GM21423 (cell line): Measurements from ENCODE around the gene GNAO1.
"Not testable (repeated sequence)": the region's sequence is repeated elsewhere in the genome, so short reads cannot be mapped to it uniquely, and the experiment has no call there.

Experiments used
- ATAC-seq: cut with Tn5 transposase; IDR thresholded peaks from one replicate; pipeline ENCODE4 v1.9.1; 2021; ENCODE audit warnings: mild to moderate bottlenecking, moderate library complexity; ENCODE audit not compliant: unreplicated experiment

The GNAO1 gene

DNA sequence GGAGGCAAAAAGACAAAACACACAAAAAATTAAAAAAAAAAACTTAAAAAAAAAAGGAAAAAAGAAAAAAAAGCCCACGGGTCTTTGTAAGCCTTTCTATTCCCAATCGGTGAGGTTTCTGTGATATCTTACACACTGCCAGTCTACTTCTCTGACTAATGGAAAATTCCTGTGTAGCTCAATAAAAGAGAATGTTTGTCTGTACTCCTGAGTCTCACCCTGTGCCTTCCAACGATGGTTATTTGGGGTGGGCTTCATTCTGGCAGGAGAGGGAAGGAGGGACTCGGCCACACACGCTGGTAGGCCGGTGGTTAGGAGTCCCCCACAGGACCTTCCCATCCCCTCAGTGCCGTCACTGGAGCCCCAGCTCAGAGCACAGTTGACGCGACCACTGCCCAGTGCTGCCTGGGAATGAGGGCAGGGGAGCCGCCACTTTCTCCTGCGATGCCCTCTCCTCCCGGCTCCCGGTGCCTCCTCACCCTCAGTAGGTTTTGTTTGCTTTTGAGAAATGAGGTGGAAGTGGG, 166.0 kb downstream of the GNAO1 start:
- ATAC-seq, result no peak

DNA sequence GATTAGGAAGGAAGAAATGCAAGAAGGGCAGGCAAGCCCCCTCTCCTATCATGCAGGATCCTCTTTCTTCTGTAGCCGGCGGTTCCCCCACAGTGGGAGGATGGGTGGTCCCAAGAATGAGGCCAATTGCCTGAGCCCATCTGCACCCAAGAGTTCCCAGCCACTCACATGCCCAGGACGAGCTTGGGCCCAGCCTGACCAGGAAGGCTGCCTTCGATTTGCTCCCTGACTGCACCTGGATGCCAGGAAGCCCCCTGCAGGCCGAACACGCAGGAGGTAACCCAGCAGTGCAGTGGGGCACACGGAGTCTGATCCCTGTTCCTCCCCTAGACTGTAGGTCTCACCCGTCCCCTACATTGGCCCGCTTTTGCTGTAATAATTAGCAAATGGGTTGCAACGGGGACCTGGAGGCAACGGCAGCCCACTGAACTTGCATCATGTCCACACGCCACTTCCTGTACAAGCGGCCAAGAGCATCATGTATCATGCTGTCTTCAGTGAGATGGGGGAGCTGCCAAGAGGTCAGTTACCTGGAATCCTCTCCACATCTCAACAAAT, 166.6 kb downstream of the GNAO1 start:
- no peak for ATAC-seq

DNA sequence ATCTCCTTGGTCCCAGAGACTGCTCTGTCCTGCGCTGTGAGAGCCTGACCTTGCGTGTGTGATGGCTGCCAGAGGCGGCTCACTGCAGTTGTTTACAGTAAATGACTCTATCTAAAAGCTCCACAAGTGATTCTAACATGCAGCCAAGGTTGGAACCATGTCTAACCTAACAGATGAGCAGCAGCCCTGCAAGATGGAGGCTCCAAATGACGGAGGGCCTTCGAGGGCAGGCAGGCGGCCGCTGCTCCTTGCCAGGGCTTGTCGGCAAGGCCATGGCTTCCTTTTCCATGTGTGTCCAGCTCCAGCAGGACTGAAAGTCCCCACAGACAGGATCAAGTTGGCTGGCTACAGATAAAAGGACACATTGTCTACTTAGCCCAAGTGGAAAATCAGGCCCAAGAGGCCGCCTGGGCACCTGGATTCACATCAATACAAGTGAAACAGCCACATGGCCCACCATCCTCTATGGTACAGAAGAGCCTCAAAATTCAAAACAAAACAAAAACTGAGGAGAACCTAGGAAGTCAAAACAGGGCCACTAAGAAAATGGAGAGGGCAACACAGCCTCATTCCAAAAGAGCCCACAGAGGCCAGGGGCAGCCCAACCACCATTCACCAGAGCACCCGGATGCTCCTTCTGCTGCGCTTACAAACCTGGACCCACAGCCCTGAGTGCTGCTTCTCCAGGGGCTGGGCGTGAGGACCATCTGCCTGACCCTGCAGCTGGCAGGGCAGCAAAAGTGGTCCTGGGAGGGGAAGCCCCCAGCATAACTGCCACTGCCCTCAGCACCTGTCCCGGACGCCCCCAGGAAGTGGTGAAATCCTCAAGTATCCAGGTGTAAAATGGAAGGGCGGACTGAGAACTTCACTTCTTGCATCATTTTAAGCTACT, 169.1 kb downstream of the GNAO1 start:
- no peak for ATAC-seq

DNA sequence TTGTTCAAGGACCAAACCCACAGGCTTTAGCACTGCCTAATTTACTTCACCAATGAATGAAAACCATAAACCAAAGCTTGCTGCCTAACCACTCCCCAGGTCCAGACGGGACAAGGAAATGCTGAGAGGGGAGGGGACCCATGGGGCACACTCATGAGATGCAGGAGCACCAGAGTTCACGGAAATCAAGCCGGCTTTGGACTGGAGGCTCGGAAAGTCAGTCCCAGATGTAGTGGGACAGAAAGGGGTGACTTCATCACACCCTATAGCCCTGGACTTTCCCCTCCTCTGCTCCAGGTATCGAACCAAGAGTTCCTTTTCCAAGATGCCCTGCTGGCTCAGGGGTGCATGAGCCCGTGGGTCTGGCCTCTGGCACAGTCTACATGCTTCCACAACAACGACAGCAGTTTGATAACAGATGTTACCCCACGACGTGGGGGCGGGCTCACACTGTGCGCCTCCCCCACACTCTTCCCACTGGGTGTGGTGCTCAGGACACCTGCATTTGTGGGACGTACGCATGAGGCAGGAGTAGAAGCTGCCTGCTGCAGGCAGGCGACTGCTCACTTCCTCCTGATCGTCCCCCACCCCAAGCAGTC, 170.9 kb downstream of the GNAO1 start:
- ATAC-seq, result no peak

DNA sequence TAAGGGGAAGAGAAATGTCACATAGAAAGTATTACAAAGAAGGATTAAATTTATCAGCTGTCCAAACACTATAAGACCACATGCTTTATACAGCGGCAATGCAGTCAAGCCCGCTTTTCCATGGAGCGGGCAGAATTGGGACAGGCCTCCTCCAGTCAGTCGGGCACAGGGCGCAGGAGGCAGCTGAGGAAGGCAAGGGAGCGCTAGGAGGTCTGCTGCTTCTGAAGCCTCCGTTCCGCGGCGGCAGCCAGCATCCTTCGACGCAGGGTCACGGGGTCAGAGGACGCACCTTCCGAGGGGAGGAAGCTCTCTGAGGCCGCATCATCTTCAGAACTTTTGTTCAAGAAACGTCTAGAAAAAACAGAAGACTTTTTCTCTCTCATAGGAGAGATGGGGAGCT, 171.4 kb downstream of the GNAO1 start:
- ATAC-seq, result no peak

DNA sequence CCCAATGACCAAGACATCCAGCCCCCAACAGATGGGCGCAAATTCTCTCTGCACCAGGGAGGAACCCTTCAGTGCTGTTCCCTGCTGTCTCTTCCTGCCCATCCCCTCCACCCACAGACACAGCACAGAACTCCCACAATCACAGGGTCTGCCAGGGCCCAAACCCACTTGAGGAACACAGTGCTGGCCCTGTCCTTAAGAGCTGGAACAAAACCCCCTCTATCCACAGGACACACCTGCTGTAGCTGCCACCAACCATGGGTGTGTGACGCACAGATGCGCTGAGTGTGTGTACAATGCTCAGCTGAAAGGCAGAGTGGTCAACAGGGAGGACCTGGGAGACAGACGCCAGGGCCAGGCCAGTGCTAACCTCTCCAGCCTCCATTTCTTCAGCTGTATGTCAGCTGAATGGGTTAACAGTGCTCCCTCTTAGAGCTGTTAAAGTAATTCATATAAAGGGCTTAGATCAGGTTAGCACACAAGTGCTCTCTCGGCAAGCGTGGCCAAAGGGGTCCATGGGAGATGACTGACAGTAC, 172.0 kb downstream of the GNAO1 start:
- no peak for ATAC-seq

DNA sequence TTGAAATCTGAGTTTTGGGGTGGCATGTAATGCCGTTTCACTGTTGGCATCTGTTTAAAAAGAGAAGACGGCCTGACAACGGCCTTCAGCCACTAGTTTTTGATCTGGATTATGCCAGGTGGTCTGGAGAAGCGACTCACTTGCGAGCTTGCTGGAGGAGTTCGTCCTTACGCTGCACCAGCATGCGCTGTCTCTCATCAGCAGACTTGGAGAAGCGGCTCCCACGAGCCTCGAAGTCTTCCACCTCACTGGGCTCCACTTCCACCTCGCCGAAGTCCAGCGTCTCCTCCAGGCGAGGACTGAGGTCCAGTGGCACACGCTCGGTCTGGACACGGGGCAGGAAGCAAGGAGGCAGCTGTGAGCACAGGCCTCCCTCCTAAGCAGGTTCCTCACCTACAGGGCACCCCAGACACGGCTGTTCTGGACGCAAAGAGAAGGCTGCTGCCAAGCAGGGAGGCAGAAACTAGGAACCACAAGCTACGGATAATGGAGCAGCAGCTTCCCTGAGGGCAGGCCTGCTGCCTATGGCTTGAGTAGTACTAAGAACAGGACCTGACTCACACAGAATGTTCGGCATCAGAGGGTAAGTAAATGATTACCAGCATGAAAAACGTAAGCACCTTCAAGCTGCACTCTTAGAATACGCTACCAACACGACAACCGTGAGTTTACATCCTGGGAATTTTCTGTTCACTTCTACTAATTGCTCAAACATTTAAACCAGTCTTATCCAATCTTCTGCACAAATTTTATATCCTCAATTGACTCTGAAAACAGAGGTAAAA, 172.7 kb downstream of the GNAO1 start:
- ATAC-seq, result no peak

DNA sequence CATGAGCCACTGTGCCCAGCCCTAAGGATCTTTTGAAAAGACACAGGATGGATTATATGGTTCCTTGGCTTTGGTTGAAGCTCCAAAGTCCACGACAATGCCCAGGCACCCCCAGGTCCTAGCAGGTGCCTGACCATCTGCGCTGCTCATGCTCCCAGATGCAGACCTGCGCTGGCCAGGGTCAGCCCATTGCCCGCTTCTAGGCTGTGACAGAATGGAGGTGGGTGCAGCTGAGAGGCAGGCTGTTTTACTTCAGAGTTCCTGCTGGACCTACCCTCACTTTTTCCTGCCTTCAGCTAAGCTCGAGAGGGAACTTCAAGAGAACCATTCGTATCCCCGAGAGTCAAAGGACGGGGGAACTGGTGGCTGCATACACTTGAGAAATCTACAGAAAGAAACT, 173.6 kb downstream of the GNAO1 start:
- ATAC-seq, result no peak

DNA sequence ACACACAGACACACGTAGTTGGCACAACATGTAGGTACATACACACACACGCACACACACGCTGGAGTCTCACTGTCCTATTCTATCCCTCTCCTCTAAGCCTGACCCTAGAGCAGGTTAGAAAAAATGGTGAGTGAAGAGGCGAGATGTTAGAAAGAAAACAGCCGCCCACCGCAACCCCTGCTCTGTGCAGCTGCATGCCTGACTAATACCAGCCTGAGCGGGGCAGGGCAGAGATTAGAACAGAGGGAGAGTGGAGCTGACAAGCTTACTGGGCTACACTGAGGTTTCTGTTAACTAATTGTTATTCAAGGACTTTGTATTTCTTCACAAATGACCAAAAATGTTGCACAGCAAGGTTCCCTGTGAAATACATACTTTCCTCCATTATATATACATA, 174.3 kb downstream of the GNAO1 start:
- ATAC-seq, result no peak

DNA sequence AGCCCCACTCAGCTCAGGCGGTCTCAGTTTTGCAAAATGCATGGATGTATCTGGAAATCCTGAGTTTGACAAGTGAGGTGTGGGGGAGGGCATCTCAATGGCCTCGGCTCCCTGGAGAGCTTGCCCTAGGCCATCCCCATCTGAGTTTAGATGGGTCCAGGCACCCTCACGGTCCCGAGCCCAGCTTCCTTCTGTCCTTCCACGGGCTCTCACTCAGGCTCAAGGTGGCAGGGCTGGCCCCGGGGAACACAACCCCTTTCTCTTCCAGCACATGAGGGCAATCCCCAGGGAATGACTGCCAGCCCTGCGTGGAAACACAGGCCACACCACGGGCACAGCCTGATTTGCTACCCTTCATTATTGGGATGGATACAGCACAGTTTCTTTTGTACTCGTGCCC, 175.7 kb downstream of the GNAO1 start:
- ATAC-seq, result no peak

DNA sequence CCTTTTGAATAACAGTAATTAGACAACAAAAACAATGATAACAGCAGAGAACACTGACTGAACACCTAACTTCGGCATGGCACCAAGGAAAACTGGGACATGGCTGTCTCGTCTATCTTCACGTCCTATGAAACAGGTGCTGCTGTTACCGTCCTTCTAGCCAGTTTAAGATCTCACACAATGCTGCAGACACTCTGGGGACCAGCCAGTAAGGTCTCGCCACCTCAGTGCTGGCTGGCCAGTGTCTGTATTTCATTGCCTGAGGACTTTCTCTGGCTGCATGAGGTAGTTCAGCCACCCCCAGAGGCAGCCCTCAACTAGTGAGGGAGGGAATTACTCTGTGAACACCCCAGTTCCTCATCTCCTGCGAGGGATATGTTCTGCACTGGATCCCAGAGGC, 176.5 kb downstream of the GNAO1 start:
- ATAC-seq, result no peak

DNA sequence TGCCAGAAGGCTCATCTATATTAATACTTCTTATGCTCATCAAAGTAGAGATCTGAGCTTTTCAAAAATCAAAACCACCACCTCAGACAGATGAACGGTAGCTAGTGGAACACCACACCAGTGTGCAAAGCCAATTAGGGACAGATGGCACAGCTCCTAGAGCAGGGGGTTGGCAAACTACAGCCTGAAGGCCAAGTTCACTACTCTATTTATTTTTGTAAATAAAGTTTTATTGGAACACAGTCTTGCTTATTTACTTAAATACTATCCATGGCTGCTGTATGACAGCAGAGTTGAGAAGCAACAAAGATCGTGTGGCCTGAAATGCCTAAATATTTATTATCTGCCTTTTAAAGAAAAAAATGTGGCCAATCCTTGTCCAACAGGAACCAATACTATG, 177.3 kb downstream of the GNAO1 start:
- no peak for ATAC-seq

DNA sequence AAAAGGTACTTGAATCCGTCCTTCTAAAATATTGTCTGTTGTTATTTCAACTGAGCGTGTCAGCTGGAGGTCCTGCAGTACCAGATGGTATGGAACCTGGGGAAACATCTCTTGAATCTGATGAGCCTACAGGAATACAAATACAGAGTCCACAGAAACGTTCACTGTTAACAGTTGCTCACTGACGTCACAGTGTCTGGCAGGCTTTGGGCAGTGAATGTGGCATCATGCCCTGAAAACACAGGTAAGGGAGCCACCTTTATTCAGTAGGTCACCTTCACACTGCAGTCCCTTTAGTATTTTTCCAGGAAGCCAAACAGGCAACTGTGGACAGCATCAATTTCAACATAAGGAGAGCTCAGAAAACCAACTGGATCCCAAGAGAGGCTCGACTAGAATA, 177.9 kb downstream of the GNAO1 start:
- no peak for ATAC-seq

DNA sequence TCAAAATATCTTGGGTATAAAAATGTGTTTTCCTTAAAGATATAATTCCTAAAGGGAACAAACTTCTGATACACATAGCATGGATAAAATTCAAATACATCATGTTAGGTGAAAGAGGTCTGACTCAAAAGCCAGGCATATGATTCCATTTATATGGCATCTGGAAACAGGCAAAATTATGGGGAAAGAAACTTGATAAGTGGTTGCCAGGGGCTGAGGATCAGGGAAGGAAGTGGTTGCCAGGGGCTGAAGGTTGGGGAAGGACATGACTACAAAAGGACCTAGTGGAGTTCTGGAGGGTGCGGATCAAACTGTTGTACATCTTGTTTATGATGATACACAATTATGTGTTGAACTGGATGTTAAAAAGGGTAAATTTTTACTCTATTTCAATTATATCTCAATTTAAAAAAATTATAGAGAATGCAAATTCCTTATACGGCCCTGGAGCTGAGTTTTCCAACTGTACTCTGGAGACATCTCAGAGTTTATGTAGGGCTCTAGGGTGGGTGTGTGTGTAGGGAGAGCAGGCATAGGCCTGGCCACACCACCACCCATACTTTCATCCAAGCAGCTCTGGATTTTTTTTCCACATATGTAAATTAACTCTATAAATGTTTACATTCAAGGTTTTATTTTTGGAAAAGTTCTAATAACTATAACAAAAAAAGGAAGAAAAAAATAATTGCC, 179.0 kb downstream of the GNAO1 start:
- ATAC-seq, result no peak

DNA sequence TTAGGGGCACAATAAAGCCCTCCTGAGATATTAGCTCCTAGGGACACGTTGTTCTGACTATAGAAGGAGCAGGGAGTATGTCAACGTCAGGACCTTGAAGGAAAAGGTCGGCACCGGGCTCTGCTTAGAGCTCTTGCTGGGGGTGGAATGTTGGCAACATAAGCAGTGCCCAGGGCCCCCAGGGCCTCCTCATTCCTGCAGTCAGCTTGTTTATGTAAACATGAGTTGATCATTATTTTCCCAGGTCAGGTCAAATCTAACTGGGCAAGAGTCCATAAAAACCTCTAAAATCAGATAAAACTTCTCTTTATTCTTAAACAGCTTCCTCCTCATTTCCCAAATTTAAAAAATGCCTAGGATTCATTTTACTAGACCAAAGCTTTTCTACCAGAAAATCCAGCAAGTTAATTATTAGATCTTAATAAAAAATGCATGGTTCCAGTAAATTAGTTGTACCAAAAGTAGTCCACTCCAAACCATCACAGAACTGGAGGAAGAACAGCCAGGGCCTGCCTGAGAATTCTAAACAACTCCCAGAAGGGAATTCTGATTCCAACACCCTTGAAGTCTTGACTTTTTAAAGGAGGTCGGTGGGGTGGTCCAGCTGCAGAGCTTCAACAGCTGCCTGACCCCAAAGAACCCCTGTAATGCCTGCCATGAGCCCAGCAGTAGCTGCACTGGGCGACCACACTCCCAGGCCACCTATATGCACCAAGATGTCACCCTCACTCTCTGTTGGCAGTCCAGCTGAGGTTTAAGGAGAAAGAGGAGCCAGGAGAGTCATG, 179.8 kb downstream of the GNAO1 start:
- ATAC-seq, result no peak

DNA sequence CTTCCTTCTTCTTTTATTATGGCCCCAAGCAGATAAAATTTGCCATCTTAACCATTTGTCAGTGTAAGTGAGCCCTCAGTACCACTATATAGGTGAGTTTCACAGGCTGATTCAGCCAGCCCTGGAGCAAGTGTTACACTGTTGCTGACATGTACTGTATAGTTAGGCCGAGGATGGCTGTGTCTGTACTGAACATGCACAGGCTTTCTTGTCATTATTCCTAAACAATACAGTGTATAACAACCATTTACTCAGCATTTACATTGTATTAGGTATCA, 180.3 kb downstream of the GNAO1 start:
- ATAC-seq, result no peak

DNA sequence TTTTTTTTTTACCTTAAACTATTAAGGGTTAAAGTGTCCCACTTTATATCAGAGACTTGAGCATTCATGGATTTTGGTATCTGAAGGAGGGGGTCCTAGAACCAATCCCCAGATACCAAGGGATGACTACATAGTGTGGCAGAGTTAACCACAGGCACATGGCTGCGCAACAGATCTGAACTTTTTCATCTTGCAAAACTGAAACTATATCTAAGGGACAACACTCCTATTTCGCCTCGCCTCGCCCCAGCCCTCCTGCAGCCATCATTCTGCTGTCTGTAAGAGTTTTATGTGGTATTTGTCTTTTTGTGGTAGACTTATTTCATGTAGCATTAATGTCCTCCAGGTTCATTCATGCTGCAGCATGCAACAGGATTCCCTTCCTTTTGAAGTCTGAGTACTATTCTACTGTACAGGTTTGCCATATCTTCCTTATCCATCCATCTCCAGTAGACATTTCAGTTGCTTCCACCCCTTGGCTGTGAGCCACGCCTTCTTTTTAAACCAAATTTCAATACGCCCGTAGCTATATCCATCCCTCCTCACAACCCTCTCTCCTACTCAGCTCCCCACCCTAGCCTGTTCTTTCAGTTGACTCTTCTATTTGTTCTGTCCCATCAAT, 180.8 kb downstream of the GNAO1 start:
- ATAC-seq, result no peak

DNA sequence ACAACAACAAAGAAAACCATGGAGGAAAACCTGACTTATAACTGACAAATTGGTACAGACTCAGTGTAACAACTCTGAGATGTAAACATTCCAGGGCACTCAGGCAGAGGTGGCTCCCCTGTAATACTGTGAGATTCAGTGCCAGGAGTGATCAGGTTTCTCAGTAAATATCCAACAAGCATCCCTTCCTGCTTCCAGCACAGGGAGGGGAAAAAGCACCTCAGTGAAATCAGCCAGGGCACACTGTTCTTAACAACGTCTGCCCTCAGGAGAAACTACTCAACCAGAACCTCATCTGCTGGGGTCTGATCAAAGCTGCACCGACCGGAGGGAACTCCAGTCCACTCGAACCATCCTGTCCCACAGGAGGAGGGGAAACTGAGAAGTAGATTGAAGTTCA, 181.7 kb downstream of the GNAO1 start:
- ATAC-seq, result no peak

DNA sequence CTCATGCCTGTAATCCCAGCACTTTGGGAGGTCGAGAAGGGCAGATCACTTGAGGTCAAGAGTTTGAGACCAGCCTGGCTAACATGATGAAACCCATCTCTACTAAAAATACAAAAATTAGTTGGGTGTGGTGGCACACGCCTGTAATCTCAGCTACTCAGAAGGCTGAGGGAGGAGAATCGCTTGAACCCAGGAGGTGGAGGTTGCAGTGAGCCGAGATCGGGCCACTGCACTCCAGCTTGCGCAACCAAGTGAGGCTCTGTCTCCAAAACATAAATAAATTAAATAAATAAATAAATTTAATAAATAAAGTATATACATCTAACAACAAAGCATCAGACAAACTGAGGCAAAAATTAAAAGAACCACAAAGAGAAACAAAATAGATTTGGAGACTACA, 184.5 kb downstream of the GNAO1 start:
- ATAC-seq, result not testable (repeated sequence)
